HCT116 (cell line): ENCODE data around the gene GRAMD4. TPM values are rescaled to one million over a fixed set of nuclear protein-coding genes. Genes with fewer than 3 reads are reported as not detected.

Source experiments
- ATAC-seq: fragments of 200-7000 bp; cut with Tn5 transposase; 2 replicates; pipeline ENCODE4 v1.9.1; 2020; ENCODE audit warnings: mild to moderate bottlenecking, moderate library complexity
- BruUV-seq: library from RNA; stranded (reverse); fragments of 400-500 nt; replicated peaks from 2 replicates; lab custom pipeline; 2021; lab: Mats Ljungman, UMichigan
- CTCF ChIA-PET: fragments of 300-600 bp; sonication (Branson Sonifier 250); formaldehyde crosslinking; loops from one replicate; lab custom pipeline; 2021; ENCODE audit warnings: antibody characterized with exemption; lab: Charles Lee
- POLR2A ChIA-PET: fragments of 300-600, 350-600 bp; sonication (Branson Sonifier 250); formaldehyde crosslinking; loops from one replicate; lab custom pipeline; 2021; ENCODE audit warnings: antibody characterized with exemption; lab: Charles Lee
- RAD21 ChIA-PET, 2 experiments: fragments of 300-600 bp; sonication (Branson Sonifier 250); formaldehyde crosslinking; loops; one replicate each; lab custom pipeline; 2023; ENCODE audit warnings: low total read pairs in 2 of 2; ENCODE audit not compliant: uncharacterized antibody in 2 of 2, unreplicated experiment in 2 of 2, low non-redundant PET in 1 of 2; lab: Charles Lee
- DNase-seq: peaks from one replicate; pipeline ENCODE4 v3.0.0-alpha.2; 2010; ENCODE audit warnings: low read depth, low spot score
- H2AFZ ChIP-seq: fragments of 200-600 bp; shearing (Covaris generic), sonication (generic); 2 replicates; pipeline ENCODE4 v1.6.1; 2017; ENCODE audit warnings: low read depth, mixed run types, mixed read lengths, antibody characterized with exemption, low read length; ENCODE audit not compliant: poor library complexity, severe bottlenecking
- H3K27ac ChIP-seq: 2 replicates; pipeline ENCODE4 v1.5.1; 2012; ENCODE audit warnings: low read depth, low read length
- H3K27me3 ChIP-seq: fragments of 200-600 bp; sonication (generic); 2 replicates; pipeline ENCODE4 v1.6.1; 2016; ENCODE audit warnings: mixed run types, low read length, mixed read lengths; ENCODE audit not compliant: insufficient read depth
- H3K36me3 ChIP-seq, 2 experiments: fragments of 200-500 bp in 1 of 2; fragments of 200-600 bp in 1 of 2; sonication (Bioruptor generic) in 1 of 2; sonication (generic) in 1 of 2; 2 replicates each; pipeline versions ENCODE4 v1.5.1 to v1.6.1; 2014 to 2016; ENCODE audit warnings: low read length in 2 of 2, inconsistent platforms in 1 of 2, mixed read lengths in 1 of 2, mixed run types in 1 of 2; ENCODE audit not compliant: insufficient read depth in 2 of 2, control insufficient read depth in 1 of 2
- H3K4me1 ChIP-seq, 2 experiments: fragments of 200-600 bp in 1 of 2; sonication (generic) in 1 of 2; 2 replicates each; pipeline versions ENCODE4 v1.5.1 to v1.6.1; 2012 to 2017; ENCODE audit warnings: low read length in 2 of 2, inconsistent platforms in 1 of 2, mild to moderate bottlenecking in 1 of 2, mixed read lengths in 1 of 2, mixed run types in 1 of 2, moderate library complexity in 1 of 2; ENCODE audit not compliant: insufficient read depth in 2 of 2, control insufficient read depth in 1 of 2
- H3K4me2 ChIP-seq: fragments of 200-600 bp; sonication (generic); 2 replicates; pipeline ENCODE4 v1.6.1; 2017; ENCODE audit warnings: mixed run types, low read length, mixed read lengths
- H3K4me3 ChIP-seq, 2 experiments: fragments of 200-600 bp in 1 of 2; sonication (generic) in 1 of 2; replicated peaks in 1 of 2; 2 replicates each; pipeline ENCODE4 v1.5.1; 2011 to 2016; ENCODE audit warnings: low read length in 2 of 2, control low read depth in 1 of 2, low read depth in 1 of 2, mild to moderate bottlenecking in 1 of 2, mixed read lengths in 1 of 2, mixed run types in 1 of 2
- H3K79me2 ChIP-seq: fragments of 200-600 bp; sonication (generic); 2 replicates; pipeline ENCODE4 v1.6.1; 2017; ENCODE audit warnings: mild to moderate bottlenecking, mixed run types, low read length, moderate library complexity, mixed read lengths; ENCODE audit not compliant: insufficient read depth
- H3K9ac ChIP-seq: fragments of 200-600 bp; sonication (generic); 2 replicates; pipeline ENCODE4 v1.6.1; 2016; ENCODE audit warnings: low read length, mixed read lengths
- H3K9me2 ChIP-seq: fragments of 200-600 bp; sonication (generic), shearing (Covaris generic); 2 replicates; pipeline ENCODE4 v1.6.1; 2017; ENCODE audit warnings: mixed run types, mild to moderate bottlenecking, moderate library complexity; ENCODE audit not compliant: insufficient read depth
- H3K9me3 ChIP-seq, 2 experiments: fragments of 200-500 bp in 1 of 2; fragments of 200-600 bp in 1 of 2; sonication (Bioruptor generic) in 1 of 2; sonication (generic) in 1 of 2; 2 replicates each; pipeline ENCODE4 v1.6.1; 2014 to 2017; ENCODE audit warnings: low read length in 2 of 2, mixed read lengths in 2 of 2, inconsistent platforms in 1 of 2, low read depth in 1 of 2, mild to moderate bottlenecking in 1 of 2, mixed run types in 1 of 2, moderate library complexity in 1 of 2; ENCODE audit not compliant: control insufficient read depth in 1 of 2, insufficient read depth in 1 of 2
- H4K20me1 ChIP-seq: fragments of 200-600 bp; sonication (generic), shearing (Covaris generic); 2 replicates; pipeline ENCODE4 v1.6.1; 2017; ENCODE audit warnings: mixed run types, mild to moderate bottlenecking, moderate library complexity; ENCODE audit not compliant: insufficient read depth
- CBX3 ChIP-seq: IDR thresholded peaks from 2 replicates; pipeline ENCODE4 v1.6.1; 2012; ENCODE audit warnings: low read depth
- CEBPB ChIP-seq: IDR thresholded peaks from 2 replicates; pipeline ENCODE4 v1.6.1; 2012; ENCODE audit warnings: low read depth
- EGR1 ChIP-seq: IDR thresholded peaks from 2 replicates; pipeline ENCODE4 v1.6.1; 2012; ENCODE audit warnings: low read depth
- ELF1 ChIP-seq: IDR thresholded peaks from 2 replicates; pipeline ENCODE4 v1.6.1; 2012; ENCODE audit warnings: low read depth, borderline replicate concordance
- EZH2 ChIP-seq: fragments of 200-600 bp; sonication (generic); IDR thresholded peaks from 2 replicates; pipeline ENCODE4 v1.6.1; 2017; ENCODE audit warnings: antibody characterized with exemption, mixed run types
- JUND ChIP-seq: IDR thresholded peaks from 2 replicates; pipeline ENCODE4 v1.6.1; 2012
- POLR2A ChIP-seq: IDR thresholded peaks from 2 replicates; pipeline ENCODE4 v1.7.0; 2011; ENCODE audit warnings: borderline replicate concordance; ENCODE audit not compliant: insufficient read depth, insufficient read length; ENCODE audit errors: extremely low read depth
- POLR2AphosphoS5 ChIP-seq: IDR thresholded peaks from 2 replicates; pipeline ENCODE4 v1.6.1; 2011; ENCODE audit warnings: mild to moderate bottlenecking, low read depth, low read length, moderate library complexity
- RAD21 ChIP-seq: IDR thresholded peaks from 2 replicates; pipeline ENCODE4 v1.6.1; 2012; ENCODE audit warnings: low read depth, mild to moderate bottlenecking
- SIN3A ChIP-seq: IDR thresholded peaks from 2 replicates; pipeline ENCODE4 v1.6.1; 2012; ENCODE audit warnings: low read depth
- SP1 ChIP-seq: IDR thresholded peaks from 2 replicates; pipeline ENCODE4 v1.6.1; 2012; ENCODE audit warnings: low read depth
- SRF ChIP-seq: IDR thresholded peaks from 2 replicates; pipeline ENCODE4 v1.6.1; 2012; ENCODE audit warnings: low read depth
- TCF7L2 ChIP-seq: IDR thresholded peaks from 2 replicates; pipeline ENCODE4 v1.7.0; 2011; ENCODE audit warnings: borderline replicate concordance, inconsistent platforms; ENCODE audit not compliant: insufficient read depth, insufficient read length; ENCODE audit errors: extremely low read depth
- YY1 ChIP-seq: IDR thresholded peaks from 2 replicates; pipeline ENCODE4 v1.6.1; 2011; ENCODE audit warnings: low read length, low read depth, moderate library complexity, mild to moderate bottlenecking; ENCODE audit not compliant: insufficient replicate concordance; ENCODE audit errors: extremely low read depth
- ZFX ChIP-seq: fragments of 450-650 bp; IDR thresholded peaks from 2 replicates; pipeline ENCODE4 v1.6.1; 2017
- ZNF274 ChIP-seq: fragments of 200-500 bp; sonication (Bioruptor generic); IDR thresholded peaks from 2 replicates; pipeline ENCODE4 v1.6.1; 2014; ENCODE audit warnings: mild to moderate bottlenecking, low read depth, low read length, inconsistent platforms
- intact Hi-C: fragments of 100-400 bp; cut with micrococcal nuclease; formaldehyde crosslinking; loops from 2 replicates; pipeline ENCODE4 v1.10.0; 2022
- total RNA-seq: library from RNA; stranded (reverse); gene quantifications from one replicate; pipeline ENCODE4 v1.2.1, GENCODE V29; 2021; ENCODE audit not compliant: unreplicated experiment
- TF ChIP-seq, protein P1 (sequence below): IDR thresholded peaks from 2 replicates; pipeline ENCODE4 v1.6.1; 2011; ENCODE audit warnings: mild to moderate bottlenecking, low read length, moderate library complexity; ENCODE audit not compliant: insufficient replicate concordance; ENCODE audit errors: extremely low read depth
- TF ChIP-seq, protein P2 (sequence below), 3 experiments: fragments of 200-600 bp in 1 of 3; sonication (generic) in 1 of 3; IDR thresholded peaks in 2 of 3; conservative IDR thresholded peaks in 1 of 3; 2 replicates each; pipeline ENCODE4 v1.5.1; 2012 to 2017; ENCODE audit warnings: low read depth in 2 of 3, low read length in 2 of 3, antibody characterized with exemption in 1 of 3, borderline replicate concordance in 1 of 3, control low read depth in 1 of 3, mild to moderate bottlenecking in 1 of 3, mixed read lengths in 1 of 3, mixed run types in 1 of 3, moderate library complexity in 1 of 3; ENCODE audit not compliant: insufficient read depth in 1 of 3
- TF ChIP-seq, protein P3 (sequence below): IDR thresholded peaks from 2 replicates; pipeline ENCODE4 v1.6.1; 2012
- TF ChIP-seq, protein P4 (sequence below): IDR thresholded peaks from 2 replicates; pipeline ENCODE4 v1.6.1; 2012

Gene GRAMD4
- total RNA-seq, 1 experiment from 2014 or later: 25.8 TPM

DNA sequence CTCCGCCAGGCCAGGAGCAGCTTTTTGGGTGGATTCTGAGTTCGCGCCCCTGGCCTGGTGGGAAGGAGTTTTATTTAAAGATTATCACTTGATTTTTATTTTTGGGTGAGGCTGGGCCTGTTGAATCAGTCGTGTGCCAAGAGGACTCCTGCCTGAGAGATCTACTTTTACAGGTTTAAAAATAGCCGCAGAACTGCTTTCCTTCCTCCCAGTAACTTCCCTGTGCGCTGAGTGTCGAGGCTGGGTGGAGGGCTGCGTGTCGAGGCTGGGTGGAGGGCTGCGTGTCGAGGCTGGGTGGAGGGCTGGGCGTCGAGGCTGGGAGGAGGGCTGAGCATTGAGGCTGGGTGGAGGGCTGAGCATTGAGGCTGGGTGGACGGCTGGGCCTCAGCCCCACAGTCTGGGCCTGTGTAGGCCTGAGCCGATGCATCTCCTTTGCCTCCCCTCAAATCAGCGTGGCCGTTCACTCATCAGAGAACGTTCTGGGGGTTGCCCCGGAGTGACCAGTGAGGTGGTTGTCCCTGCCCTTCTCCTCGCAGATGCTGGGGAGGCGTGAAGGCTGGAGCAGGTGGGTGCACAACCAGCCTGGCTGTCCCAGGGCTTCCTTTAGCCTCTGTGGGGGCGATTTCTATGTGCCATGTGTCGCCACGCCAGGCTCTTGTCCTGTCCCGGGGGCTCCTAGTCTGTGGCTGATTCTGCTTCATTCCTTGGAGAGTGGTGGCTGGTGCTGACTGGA lies 30.1 kb downstream of the GRAMD4 start:
- CTCF ChIA-PET: no interaction called here
- Histone ChIP-seq H4K20me1 (no peaks in the 10 kb centered on the region), H3K79me2 (no peaks in the 10 kb centered on the region), H3K4me3 (no peak overlapping the region), H3K9me2 (no peaks in the 10 kb centered on the region), H3K27ac (no peak overlapping the region), H3K9ac (no peak overlapping the region), H3K27me3 (no peaks in the 10 kb centered on the region), H3K4me1 (no peaks in the 10 kb centered on the region), H2AFZ (no peak overlapping the region), H3K36me3 (no peaks in the 10 kb centered on the region), H3K9me3 (no peaks in the 10 kb centered on the region), H3K4me2 (no peak overlapping the region)
- TF ChIP-seq, protein P1, sequence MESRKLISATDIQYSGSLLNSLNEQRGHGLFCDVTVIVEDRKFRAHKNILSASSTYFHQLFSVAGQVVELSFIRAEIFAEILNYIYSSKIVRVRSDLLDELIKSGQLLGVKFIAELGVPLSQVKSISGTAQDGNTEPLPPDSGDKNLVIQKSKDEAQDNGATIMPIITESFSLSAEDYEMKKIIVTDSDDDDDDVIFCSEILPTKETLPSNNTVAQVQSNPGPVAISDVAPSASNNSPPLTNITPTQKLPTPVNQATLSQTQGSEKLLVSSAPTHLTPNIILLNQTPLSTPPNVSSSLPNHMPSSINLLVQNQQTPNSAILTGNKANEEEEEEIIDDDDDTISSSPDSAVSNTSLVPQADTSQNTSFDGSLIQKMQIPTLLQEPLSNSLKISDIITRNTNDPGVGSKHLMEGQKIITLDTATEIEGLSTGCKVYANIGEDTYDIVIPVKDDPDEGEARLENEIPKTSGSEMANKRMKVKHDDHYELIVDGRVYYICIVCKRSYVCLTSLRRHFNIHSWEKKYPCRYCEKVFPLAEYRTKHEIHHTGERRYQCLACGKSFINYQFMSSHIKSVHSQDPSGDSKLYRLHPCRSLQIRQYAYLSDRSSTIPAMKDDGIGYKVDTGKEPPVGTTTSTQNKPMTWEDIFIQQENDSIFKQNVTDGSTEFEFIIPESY: no peak
- TF ChIP-seq, protein P2, sequence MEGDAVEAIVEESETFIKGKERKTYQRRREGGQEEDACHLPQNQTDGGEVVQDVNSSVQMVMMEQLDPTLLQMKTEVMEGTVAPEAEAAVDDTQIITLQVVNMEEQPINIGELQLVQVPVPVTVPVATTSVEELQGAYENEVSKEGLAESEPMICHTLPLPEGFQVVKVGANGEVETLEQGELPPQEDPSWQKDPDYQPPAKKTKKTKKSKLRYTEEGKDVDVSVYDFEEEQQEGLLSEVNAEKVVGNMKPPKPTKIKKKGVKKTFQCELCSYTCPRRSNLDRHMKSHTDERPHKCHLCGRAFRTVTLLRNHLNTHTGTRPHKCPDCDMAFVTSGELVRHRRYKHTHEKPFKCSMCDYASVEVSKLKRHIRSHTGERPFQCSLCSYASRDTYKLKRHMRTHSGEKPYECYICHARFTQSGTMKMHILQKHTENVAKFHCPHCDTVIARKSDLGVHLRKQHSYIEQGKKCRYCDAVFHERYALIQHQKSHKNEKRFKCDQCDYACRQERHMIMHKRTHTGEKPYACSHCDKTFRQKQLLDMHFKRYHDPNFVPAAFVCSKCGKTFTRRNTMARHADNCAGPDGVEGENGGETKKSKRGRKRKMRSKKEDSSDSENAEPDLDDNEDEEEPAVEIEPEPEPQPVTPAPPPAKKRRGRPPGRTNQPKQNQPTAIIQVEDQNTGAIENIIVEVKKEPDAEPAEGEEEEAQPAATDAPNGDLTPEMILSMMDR (IDR thresholded peaks at IDR 0.05 in 2 of 3, conservative IDR thresholded peaks at IDR 0.05 in 1 of 3; ENCODE audit: borderline replicate concordance in 1 of 3, insufficient read depth in 1 of 3, low read depth in 2 of 3, low read length in 2 of 3): no peak
- TF ChIP-seq ZNF274: no peak
- no peak for TF ChIP-seq CEBPB
- TF ChIP-seq EGR1: no peak
- TF ChIP-seq SP1: no peak
- no peak for TF ChIP-seq SRF
- no peak for TF ChIP-seq POLR2A
- no peak for TF ChIP-seq YY1
- TF ChIP-seq POLR2AphosphoS5: no peak
- no peak for TF ChIP-seq ZFX
- TF ChIP-seq, protein P3, sequence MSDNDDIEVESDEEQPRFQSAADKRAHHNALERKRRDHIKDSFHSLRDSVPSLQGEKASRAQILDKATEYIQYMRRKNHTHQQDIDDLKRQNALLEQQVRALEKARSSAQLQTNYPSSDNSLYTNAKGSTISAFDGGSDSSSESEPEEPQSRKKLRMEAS: no peak
- no peak for TF ChIP-seq EZH2
- TF ChIP-seq CBX3: no peak
- no peak for TF ChIP-seq TCF7L2
- no peak for TF ChIP-seq RAD21
- no peak for TF ChIP-seq SIN3A
- TF ChIP-seq, protein P4, sequence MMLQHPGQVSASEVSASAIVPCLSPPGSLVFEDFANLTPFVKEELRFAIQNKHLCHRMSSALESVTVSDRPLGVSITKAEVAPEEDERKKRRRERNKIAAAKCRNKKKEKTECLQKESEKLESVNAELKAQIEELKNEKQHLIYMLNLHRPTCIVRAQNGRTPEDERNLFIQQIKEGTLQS: no peak
- no peak for TF ChIP-seq ELF1
- no peak for TF ChIP-seq JUND
- DNase-seq: no peak
- intact Hi-C loops: no loop called here
- no TSS peak for BruUV-seq
- RAD21 ChIA-PET: no interaction called here
- POLR2A ChIA-PET: no interaction called here
- ATAC-seq: no peak
